ENCODE data around the gene PRODH. TPM values are rescaled to one million over a fixed set of nuclear protein-coding genes. Genes with fewer than 3 reads are reported as not detected.

The PRODH gene
- total RNA-seq: 0.06 TPM in 1 of 2 replicates, not detected in the other

GRCh38 chr22:18935889-18936529 lies at the start of gene PRODH:
Gene PRODH, minus strand, starts transcription at chr22:18936293. Its CDS starts 6 bp downstream, at chr22:18936287.

DNA sequence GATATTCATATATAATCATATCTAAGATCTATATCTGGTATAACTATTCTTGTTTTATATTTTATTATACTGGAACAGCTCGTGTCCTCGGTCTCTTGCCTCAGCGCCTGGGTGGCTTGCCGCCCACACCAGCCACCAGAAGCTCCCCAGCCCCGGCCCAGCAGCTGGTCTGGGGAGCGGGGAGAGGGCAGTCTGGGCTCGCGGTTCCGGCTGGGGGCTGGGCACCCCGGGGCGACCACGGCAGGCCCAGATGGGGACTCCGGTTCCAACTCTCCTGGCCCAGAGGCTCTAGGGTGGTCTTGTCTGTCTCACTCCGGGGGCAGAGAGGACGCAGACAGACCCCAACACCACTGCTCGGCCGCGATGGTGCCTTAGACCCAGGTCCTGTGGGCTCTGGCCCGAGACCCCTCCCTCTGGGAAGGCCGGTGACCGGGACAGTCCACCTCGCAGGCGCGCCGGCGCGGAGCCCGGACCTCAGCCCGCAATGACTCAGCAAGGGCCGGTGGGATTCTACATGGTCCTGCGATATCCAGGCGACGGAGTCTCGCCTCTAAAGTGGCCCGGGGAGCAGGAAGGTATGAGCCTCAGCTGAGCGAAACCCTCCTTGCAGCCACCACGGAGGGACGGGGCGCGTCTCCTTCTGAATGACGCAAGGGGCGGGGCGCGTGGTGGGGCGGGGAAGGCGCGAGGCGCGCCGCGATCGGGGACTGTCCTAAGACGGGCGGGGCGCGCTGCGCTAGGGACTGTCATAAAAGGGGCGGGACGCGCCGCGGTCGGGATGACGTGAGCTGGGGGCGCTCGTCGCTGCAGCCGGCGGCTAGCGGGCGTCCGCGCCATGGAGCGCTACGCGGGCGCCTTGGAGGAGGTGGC lies 30.3 kb downstream of the PRODH start, which contains the start of gene DGCR6:
TSS of gene DGCR6 (plus strand) at position 781 of the 870 bp plus-strand sequence. CDS start at position 836, 55 bp downstream.

Other genes with a start within 250 kb of the PRODH start
- 0.19 and 0.40 TPM in 2 replicates for gene DGCR6, start 30.0 kb downstream of the PRODH start, total RNA-seq
- gene DGCR2, start 186.1 kb upstream of the PRODH start, total RNA-seq: 30.1 and 32.1 TPM in 2 replicates
- not detected in 2 replicates for gene TSSK2, start 195.0 kb upstream of the PRODH start, total RNA-seq
- gene ESS2, start 208.4 kb upstream of the PRODH start, total RNA-seq: 6.2 and 6.3 TPM in 2 replicates
- gene GSC2, start 214.0 kb upstream of the PRODH start, total RNA-seq: not detected in 2 replicates
- gene SLC25A1, start 242.4 kb upstream of the PRODH start, total RNA-seq: 82.3 and 100 TPM in 2 replicates